ENCODE data around the gene DDN.

DNA sequence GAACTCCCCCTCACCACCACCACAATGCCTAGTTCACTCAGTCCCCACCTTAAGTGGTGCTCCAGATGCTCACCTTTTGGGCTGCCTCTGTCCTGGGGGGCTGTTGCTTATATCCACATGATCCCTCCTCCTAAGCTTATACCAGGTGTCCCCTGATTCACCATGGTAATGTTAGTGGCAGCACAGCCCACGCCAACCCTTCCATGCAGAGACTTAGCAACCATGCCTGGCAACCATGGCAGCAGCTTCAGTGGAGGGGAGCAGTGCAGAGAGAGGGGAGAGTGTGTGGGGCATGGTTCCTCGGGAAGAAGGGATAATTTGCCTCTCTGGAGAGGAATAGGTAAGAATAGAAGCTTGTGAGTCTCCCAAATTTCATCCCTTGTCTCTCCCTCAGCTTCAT lies 1.2 kb upstream of the DDN start:
- TF ChIP-seq, protein P1, sequence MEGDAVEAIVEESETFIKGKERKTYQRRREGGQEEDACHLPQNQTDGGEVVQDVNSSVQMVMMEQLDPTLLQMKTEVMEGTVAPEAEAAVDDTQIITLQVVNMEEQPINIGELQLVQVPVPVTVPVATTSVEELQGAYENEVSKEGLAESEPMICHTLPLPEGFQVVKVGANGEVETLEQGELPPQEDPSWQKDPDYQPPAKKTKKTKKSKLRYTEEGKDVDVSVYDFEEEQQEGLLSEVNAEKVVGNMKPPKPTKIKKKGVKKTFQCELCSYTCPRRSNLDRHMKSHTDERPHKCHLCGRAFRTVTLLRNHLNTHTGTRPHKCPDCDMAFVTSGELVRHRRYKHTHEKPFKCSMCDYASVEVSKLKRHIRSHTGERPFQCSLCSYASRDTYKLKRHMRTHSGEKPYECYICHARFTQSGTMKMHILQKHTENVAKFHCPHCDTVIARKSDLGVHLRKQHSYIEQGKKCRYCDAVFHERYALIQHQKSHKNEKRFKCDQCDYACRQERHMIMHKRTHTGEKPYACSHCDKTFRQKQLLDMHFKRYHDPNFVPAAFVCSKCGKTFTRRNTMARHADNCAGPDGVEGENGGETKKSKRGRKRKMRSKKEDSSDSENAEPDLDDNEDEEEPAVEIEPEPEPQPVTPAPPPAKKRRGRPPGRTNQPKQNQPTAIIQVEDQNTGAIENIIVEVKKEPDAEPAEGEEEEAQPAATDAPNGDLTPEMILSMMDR (conservative IDR thresholded peaks at IDR 0.05; ENCODE audit: low read depth, low read length) = no peak
- TF ChIP-seq EZH2 (IDR thresholded peaks at IDR 0.05; ENCODE audit: low read length, unreplicated experiment) = no peak
- TF ChIP-seq EZH2phosphoT487 (IDR thresholded peaks at IDR 0.05; ENCODE audit: borderline replicate concordance, low read length) = no peak

Data from PC-3 (cell line).